ENCODE data around the gene CAMK2A.
A peak's percentile ranks its signal among the peaks of the same experiment; 100 is the strongest.

Gene CAMK2A

DNA sequence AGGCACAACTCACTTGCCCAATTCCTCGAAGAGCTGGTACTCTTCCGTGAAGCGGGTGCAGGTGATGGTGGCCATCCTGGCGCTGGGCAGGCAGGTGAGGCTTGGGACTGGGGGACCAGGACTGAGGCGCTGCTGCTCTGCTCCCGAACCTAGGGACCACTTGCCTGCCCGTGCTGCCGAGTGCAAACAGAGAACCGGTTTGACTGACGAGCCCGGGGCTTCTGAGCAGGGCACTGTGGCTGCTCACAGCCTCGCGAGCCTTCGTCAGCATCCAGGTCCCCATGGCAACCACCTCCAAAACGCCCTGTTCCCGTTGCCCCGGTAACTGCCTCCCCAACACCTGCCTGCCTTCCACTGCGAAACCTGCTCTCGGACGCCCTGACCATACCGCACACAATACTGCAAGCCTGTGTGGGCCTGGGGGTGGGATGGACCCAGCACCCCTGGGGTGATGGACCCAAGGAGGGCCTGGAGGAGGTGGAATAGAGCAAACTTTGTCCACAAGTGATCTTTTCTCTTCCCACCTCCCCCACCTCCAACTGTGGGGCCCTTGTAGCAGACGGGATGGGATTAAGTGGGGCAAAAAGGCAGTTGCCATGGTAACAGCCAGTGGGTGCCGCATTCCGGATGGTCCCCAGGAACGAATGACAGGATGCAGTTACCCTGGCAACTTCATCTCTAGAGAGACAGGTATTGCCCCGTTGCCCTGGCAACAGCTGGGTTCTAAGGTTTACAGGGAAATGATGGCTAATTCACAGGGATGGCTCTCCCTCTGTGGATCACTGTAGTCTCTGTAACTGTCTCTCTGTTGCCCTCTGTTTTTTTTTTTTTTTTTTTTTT, at the start of gene CAMK2A:
Gene CAMK2A, minus strand, starts transcription at position 223 of the 840 bp plus-strand sequence. Its CDS starts 148 bp downstream, at position 75.
- no peak for DNase-seq

- DNase-seq = no peak
Observed at GRCh38 chr5:150339165-150339564, 49.6 kb upstream of the CAMK2A start.

- no peak for DNase-seq
Observed at GRCh38 chr5:150338546-150338945, 49.0 kb upstream of the CAMK2A start.

DNA sequence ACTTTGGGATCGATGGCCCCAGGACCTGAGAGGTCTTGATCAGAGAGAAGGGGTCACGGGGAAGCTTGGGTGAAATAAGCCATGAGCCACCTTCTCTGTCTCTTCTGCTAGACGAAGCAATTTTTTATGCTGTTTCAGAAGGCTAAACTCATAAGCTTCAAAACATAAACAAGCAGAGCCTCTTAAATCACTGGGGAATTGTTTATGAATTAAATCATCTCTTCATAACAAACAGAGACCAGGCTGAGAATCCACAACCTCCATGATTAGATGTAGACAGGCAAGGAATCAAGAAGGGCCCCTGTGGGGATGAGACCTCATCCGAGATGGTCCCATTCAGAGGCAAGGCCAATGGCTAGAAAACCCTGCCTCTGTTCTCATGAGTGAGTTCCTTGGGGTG, 46.2 kb upstream of the CAMK2A start:
- no peak for DNase-seq

DNA sequence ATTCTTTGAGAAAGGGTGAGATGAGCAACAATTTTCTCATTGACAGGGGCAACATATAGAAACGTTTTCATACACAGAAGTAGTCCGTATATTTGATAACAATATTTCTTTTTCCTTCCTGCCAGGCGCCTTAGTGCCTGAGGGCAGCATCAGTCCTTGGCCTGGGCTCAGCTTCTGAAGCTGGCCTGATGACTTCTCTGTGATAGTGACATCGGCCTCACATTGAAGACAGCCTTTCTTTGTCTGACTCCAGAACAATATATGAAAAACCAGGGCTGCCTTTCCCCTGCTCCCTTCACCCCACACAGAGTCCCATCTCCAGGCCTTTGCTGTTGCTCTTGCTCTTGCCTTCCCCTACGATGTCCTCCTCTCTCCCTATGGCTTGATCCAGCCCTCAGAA, 43.8 kb upstream of the CAMK2A start:
- no peak for DNase-seq

DNA sequence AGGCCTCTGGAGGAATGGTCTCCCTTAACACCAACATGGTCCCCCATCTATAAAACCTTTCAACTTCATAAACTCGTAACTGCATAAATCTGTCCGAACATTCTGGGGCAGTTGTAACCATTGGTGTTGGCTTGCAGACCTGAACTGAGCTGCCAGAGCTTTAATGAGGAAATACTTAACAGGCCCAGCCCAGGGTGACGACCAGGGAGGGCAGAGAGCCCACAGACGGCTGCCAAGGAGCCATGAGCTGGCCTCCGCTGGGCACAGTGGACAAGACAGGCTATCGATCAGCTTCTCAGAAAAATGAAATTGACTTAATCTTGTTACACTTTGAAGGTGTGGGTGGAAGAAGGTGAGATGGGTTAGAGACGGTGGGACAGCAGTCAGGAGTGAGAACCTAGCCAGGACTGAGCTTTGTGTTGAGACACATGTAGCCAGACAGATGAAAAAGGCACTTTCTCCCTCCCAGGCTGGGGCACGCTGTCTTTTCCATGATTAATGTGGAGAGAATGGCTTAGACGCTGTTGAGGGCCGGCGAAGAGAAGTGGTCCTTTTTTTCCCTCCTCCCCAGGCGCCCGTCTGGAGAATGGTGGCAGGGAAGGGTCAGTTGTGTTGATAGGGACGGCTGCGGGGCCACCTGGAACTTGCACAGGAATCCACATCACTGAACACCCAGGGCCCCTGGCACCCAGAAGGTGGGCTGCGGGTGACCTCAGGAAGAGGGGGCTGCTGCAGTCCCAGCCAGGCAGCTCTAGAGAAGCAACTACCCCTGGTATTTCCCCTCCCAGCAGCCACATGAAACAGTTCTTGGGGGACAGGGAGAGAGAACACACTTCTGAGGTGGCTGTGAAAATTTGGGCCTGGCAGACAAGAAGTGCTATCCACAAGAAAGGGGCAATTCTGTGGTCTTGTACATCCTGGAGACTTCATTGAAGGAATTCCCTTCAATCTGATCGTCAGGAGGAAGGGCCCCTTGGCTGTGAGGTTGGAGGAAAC, 40.6 kb upstream of the CAMK2A start:
- DNase-seq = no peak

GRCh38 chr5:150329038-150329437, 39.5 kb upstream of the CAMK2A start:
- DNase-seq = no peak

- DNase-seq = no peak
Observed at GRCh38 chr5:150328515-150328914, 38.9 kb upstream of the CAMK2A start.

DNA sequence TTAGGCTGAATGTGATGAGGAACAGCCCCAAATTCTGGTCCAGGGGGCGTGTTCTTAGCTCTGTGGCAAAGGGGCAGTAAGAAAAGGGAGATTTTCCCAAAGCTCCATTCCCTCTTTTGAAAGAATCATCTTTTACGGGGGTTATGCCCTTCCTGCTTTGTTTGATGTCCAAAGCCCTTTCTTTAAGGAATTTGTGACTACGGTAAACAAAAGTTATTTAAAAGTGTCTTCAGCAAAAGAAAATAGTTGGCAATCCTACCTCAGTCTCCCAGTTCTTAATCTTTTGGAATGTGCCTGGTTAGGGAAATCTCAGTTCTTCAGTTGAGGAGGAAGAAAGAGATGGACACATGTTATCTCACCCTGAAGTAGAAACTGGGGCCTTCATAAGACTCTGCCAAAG, 37.6 kb upstream of the CAMK2A start:
- no peak for DNase-seq

DNA sequence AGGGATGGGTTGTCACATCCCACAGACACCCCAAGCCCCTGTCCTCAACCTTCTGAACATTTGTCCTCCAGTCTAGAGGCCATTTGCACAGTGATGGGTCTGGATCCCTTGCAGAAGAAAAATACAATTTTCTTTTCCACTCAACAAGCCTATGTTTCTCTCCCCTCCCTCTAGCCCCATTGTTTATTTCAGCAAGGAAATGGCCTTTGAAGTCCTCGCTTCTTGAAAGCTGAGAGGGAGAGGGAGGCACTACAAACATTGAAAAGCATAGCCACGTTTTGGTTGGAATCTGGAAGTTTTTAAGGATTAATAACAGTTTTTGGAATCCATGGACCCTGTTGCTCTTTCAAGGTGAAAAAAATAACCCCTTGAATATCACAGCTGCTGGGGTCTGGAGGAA, 37.1 kb upstream of the CAMK2A start:
- no peak for DNase-seq

DNA sequence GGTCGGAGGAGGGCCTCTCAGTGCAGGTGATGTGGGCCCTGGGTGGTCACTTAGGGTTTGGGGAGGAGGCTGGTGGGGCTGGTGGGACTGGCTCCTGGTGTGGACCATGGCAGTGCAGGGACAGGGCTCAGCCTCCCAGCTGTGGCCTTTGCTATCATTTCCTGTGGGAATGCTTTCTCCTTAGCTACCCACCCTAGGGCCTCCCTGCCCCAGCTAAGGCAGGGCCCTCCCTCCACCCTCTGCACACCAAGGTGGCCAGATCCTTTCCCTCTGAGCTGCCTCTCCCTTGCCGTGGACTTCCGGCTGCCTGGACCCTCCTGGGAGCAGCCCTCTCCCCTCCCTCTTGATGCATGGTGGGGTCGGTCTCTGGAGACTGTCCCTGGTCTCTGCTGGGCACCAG, 35.9 kb upstream of the CAMK2A start:
- DNase-seq = no peak

DNA sequence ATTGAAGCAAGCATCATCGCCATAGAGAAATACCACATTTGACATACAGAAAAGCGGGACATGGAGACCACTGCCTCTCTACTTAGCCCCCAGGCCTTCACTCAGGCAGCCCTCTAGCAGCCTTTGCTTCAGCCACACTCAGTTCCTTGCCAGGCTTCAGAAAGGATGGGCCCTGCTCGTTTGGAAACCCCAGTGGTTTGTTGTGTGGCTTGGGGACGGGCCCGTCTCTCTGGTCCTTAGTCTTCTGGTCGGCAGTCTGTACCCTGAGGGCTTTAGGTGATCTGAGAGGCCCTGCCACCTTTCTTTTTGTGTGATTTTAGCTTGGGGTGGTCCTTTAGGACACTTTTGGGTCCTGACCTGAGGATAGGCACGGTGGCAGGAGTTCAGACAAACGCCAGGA, 34.2 kb upstream of the CAMK2A start:
- no peak for DNase-seq

DNA sequence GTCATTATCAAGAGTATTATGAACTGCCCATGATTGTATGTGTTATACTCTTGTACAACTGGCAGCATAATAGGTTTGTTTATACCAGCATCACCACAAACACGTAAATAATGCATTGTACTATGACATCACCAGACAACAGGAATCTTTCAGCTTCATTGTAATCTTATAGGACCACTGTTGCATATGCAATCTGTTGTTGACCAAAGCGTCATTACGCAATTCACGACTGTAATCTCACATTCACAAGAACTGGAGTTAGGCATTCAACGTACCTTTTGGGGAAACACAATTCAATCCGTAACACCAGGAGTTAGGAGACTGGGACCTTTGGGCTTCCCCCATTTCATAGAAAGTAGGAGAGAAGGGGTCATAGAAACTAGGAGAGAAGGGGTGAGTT, 33.5 kb upstream of the CAMK2A start:
- no peak for DNase-seq

DNA sequence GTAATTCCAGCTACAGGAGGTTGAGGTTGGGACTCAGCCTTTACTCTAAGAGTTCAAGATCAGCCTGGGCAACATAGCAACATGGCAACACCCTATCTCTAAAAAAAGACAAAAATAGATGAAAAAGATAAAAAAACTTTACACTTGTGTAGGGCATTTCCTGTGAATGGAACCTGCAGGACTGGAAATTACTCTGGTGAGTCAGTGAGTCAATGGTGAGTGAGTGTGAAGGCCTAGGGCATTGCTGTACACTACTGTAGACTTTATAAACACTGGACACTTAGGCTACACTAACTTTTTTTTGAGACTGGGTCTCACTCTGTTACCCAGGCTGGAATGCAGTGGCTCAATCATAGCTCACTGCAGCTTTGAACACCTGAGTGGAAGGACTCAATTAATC, 32.6 kb upstream of the CAMK2A start:
- DNase-seq = no peak

GRCh38 chr5:150321784-150322183, 32.2 kb upstream of the CAMK2A start:
- no peak for DNase-seq

DNA sequence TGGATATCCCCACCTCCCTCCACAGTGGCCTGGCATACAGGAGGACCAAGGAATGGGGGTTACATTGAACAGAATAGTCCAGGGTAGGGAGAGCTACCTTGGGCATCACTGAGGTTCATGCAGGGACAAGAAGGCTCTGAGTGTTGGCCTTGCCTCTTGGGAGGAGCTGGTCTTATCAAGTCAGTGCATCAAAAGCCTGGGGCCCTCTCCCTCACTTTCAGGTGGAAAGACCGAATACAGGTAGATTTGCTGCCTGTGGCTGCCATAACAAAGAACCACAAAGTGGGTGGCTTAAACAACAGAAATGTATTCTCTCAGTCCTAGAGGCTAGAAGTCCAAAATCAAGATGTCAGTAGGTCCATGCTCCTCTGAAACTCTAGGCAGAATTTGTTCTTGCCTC, 31.6 kb upstream of the CAMK2A start:
- DNase-seq = no peak

DNA sequence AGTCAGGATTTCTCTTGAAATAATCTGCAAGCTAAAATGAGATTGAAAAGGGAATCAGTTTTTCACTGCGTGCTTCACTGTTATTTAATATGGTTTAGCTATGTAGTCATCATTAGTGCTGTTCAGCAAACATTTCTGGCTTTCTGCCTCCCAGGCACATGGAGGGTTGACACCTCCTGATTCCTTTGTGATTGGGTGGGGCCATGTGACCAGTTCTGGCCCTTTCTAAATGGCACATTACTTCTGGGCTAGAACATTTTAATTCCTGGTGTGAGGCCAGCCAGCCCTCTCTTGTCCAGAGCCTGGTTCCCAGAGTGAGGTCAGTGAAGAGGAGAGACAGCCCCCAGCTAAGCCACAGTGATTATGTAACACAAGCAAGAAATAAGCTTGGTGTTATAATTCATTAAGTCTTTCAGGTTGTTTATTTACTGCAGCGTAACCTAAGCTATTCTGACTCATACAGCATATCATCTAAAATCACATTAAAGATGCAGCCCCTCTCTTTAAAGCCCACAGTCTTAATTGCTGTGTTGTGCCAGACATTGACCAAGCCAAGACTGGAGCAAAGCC, 30.6 kb upstream of the CAMK2A start:
- no peak for DNase-seq

- no peak for DNase-seq
Observed at GRCh38 chr5:150319484-150319790, 29.9 kb upstream of the CAMK2A start.

DNA sequence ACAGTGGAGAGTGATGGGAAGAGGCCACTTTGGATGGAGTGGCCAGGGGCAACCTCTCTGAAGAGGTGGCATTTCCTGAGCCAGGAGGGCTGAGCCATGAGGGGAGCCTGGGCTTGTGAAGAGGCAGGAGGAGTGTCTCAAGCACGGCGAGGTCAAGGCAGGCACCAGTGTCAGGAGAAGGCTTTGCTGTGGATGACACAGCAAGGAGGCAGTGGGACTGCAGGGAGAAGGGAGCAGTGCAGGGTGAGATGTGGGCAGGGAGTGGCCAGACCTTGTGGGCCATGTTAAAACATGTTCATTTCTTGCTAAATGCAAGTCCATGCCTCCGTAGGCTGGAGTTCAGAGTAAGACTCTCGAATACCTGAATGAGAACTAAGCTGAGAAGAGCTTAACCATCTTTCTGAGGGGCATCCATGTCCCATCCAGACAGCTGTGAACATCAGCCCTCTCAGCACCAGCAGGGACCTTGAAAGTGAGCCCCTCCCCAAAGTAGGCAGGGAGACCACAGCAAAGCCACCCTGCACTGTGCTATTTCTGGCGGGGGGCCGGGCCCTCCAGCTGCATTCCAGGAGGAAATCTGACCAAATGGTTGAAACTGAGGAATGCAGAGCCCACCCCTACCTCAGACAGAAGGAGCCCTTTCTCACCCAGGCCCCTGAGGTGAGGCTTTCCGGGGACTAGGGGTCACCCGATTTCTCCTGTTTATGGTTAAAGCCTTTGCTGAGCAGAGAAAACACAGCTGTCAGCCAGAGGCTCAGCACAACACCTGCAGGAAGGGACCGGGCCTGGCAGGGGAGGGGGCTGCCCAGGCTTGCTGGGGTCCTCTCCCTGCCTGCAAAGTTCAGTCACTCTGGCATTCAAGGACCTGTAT, 29.3 kb upstream of the CAMK2A start:
- no peak for DNase-seq

DNA sequence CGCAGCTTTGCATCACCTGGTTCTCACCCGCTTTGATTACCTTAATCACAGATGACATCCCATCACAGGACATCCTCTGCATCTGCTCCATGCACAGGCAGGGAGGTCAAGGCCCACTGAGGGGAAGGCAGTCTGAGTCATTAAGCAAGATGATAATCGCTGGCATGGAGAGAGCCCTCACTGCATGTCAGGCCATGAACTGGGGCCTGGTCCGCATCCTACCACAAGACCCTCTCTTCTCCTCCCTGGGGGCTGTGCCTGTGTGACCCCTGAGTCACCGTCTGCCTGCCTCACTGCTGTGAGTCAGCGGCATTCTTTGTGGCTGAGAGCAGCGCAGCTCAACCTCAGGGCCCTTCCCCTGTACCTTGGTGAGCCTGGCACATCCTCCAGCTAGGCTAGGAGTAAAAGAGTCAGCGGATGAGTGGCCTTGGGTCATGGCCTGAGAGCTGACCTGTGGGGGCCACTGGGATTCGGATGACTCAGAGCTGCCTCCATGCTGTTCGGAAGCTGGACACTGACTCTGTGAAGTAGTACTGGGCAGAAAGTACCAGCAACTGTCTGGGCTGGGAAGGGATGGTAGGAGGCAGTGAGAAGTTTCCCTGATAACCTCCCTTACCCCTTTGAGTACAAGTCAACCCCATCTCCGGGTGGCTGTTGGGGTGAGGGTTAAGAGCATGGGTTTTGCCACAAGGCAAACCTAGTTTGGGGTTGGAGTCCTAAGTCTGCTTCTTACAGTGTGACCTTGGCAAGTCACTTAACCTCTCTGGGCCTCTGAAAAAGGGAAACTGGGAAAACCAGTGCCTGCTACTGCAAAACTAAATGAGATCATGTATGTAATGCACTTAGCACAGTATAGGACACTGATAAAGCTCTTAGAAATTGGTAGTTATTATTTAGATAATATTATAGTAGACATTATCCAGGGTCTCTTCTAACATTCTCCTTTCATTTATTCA, 27.8 kb upstream of the CAMK2A start:
- DNase-seq = peak; percentile 8

GRCh38 chr5:150316320-150316719, 26.7 kb upstream of the CAMK2A start:
- no peak for DNase-seq
